Tibial nerve (tissue), 4 donors: Measurements from ENCODE around the gene DENND1A.

ENCODE experiments used
- EP300 ChIP-seq, 2 donors: sonication (generic); formaldehyde crosslinking; IDR thresholded peaks; one replicate each; pipeline ENCODE4 v1.6.1; 2017; ENCODE audit warnings: antibody characterized with exemption in 2 of 2, mild to moderate bottlenecking in 1 of 2
- POLR2A ChIP-seq, 2 donors: fragments of 450-650 bp; IDR thresholded peaks; one replicate each; pipeline ENCODE4 v1.6.1; 2017; ENCODE audit warnings: antibody characterized with exemption in 2 of 2, mild to moderate bottlenecking in 2 of 2, moderate library complexity in 2 of 2
- TF ChIP-seq, protein P1 (sequence below), 5 experiments: fragments of 200-600 bp in 3 of 5; fragments of 450-650 bp in 2 of 5; sonication (generic) in 3 of 5; IDR thresholded peaks; one replicate each; pipeline ENCODE4 v1.5.1; 2016 to 2019; ENCODE audit warnings: antibody characterized with exemption in 5 of 5, mild to moderate bottlenecking in 3 of 5, moderate library complexity in 2 of 5

- TF ChIP-seq, protein P1, sequence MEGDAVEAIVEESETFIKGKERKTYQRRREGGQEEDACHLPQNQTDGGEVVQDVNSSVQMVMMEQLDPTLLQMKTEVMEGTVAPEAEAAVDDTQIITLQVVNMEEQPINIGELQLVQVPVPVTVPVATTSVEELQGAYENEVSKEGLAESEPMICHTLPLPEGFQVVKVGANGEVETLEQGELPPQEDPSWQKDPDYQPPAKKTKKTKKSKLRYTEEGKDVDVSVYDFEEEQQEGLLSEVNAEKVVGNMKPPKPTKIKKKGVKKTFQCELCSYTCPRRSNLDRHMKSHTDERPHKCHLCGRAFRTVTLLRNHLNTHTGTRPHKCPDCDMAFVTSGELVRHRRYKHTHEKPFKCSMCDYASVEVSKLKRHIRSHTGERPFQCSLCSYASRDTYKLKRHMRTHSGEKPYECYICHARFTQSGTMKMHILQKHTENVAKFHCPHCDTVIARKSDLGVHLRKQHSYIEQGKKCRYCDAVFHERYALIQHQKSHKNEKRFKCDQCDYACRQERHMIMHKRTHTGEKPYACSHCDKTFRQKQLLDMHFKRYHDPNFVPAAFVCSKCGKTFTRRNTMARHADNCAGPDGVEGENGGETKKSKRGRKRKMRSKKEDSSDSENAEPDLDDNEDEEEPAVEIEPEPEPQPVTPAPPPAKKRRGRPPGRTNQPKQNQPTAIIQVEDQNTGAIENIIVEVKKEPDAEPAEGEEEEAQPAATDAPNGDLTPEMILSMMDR (IDR thresholded peaks at IDR 0.05): no peak
- TF ChIP-seq POLR2A (IDR thresholded peaks at IDR 0.05): no peak
- TF ChIP-seq EP300 (IDR thresholded peaks at IDR 0.05): no peak
Observed at GRCh38 chr9:123423311-123423640, 506.6 kb downstream of the DENND1A start.
